ENCODE results near the gene CHRNA7.
"Not testable (repeated sequence)": the region's sequence is repeated elsewhere in the genome, so short reads cannot be mapped to it uniquely, and the experiment has no call there.

Gene CHRNA7

DNA sequence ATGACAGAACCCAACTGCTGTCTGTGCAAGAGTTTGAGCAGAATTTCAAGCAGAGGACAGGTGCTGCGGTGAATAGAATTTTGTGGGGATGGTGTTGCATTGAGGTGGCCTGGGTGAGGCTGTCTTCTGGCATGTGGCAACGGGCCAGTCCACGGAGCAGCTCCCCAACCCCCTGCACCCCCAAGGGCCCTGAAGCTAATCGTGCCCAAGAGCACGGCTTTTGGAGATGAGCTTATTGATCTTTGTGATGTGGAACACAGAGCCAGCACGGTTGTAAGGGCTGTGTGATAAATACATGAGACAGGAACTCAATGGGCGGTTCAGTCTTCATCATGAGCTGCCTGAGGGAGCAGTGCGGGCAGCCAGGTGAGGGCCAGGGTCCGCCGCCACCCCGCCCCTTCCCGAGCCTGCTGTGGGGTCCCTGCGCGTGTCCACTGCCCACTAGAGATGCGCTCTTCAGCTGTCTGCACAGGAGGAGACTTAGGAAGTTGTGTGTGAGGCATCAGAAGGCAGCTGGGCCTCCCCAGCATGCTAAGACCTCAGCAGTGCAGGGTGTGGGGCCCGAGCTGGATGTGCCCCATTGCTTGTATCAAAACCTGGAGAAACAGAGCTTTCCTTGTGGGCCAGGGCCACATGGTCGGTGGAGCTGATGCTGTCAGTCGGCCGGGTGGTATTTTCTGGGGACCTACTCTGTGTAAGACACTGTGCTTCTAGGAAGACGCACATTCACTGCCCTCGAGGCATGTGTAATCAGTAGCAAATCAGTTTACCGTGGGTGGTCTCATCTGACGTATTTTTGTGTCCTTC, 90.5 kb downstream of the CHRNA7 start:
- DNase-seq: no peak

- no peak for DNase-seq
Observed at GRCh38 chr15:32121384-32121695, 91.0 kb downstream of the CHRNA7 start.

DNA sequence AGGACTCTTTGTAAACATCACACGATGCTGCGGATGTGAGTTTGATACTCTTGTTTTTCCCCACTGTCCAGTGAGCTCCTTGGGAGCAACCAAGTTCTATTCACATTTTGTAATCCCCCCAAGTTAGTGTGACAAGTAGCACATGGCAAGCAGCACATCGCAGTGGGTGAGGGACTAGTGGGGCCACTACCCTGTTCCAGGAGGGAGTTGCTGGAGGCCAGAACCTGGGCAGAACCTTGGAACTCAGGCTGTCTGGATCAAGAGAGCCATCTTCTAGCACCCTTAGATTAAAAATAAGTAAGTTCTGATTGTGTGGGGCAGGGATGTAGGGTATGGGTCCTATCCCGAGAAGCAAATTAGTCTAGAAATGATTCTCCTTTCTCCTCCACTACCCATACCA, 91.7 kb downstream of the CHRNA7 start:
- no peak for DNase-seq

GRCh38 chr15:32123473-32123872, 93.2 kb downstream of the CHRNA7 start:
- no peak for DNase-seq

DNA sequence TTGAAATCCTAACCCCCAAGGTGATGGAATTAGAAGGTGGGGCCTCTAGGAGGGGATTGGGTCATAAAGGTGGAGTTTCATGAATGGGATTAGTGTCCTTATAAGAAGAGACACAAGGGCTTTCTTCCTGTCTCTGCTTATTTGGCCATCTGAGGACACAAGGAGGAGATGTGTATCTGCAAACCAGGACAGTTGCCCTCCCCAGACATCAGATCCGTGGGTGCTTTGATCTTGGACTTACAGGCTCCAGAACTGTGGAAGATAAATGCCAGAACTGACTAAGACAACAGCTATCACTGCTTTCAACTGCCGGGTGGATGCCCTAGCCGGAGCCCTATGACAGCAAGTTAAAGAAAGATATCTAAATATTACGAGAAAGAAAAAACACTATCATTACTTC, 94.4 kb downstream of the CHRNA7 start:
- no peak for DNase-seq

DNA sequence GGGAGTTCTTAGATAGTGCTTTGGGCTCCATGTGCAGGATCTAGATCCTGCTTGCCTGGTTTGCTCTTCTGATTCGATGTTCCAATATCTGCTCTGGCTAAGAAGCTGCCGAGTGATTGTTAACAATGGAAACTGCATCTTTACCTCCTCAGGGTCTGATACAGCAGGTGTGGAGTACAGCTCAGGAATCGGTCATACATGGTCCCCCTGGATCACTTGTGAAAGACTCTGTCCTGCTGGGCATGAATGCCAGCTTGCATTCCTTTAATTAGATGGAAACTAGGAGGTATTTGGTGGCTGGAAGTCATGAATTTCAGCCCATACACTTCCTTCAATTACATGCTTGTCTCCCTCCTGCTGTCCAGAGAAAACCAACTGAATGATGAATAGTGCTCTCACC, 95.3 kb downstream of the CHRNA7 start:
- DNase-seq: no peak

GRCh38 chr15:32129815-32130214, 99.5 kb downstream of the CHRNA7 start:
- no peak for DNase-seq

- no peak for DNase-seq
Observed at GRCh38 chr15:32130823-32131222, 100.5 kb downstream of the CHRNA7 start.

- no peak for DNase-seq
Observed at GRCh38 chr15:32131803-32132202, 101.5 kb downstream of the CHRNA7 start.

GRCh38 chr15:32132859-32133258, 102.5 kb downstream of the CHRNA7 start:
- no peak for DNase-seq

- no peak for DNase-seq
Observed at GRCh38 chr15:32134842-32135241, 104.5 kb downstream of the CHRNA7 start.

DNA sequence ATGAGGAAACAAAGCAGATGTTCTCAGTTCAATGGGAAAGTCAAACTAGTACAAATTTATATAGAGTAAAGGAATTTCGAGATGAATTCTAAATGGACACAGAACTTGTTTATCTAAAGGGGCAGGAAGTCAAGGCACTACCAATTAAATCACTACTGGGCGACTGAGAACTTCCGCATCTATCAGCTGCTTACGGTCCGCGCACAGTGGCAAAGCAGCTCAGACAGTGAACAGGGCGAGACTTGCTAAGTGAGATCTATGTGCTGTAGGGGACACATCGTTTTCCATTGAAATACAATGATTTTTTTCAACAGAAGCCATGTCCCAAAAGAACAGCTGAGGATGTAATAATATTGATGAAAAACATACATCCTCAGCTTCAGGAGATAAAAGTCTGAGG, 105.0 kb downstream of the CHRNA7 start:
- DNase-seq: no peak

- not testable (repeated sequence) for DNase-seq
Observed at GRCh38 chr15:32145512-32145911, 115.2 kb downstream of the CHRNA7 start.

GRCh38 chr15:32148833-32149555, 118.7 kb downstream of the CHRNA7 start:
- no peak for DNase-seq

GRCh38 chr15:32152574-32152973, 122.3 kb downstream of the CHRNA7 start:
- no peak for DNase-seq

DNA sequence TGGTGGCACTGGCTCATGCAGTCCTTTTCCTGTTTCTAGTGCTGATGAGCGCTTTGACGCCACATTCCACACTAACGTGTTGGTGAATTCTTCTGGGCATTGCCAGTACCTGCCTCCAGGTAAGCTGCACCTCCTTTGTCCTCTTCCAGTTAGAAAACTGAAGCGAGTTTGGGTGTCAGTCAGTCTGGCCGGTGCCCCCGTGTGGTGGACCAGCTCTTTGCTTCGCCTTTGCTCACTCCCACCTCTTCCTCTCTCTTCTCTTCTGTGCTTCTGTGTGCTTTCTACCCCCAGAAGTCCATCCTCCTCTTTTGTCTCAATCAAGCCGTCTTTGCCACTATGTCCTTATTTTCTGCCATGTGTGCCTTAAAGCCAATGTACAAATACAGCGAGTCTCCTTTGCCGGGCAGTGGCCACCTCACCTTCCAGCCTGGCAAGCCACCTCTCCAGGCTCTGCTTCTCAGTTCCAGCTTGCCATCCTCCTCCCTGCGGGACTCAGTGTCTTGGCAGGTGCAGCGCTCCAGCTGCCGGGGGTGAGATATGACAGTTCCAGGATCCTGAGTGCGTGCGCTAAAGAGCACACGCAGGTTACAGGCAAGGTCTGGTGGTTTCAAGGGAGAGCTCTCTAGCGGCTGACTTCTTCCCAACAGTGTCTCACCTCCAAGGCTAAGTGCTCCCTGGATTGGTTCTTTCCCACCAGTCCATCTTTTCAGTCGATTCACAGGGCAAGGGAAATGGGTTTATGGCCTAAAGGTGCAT, 123.7 kb downstream of the CHRNA7 start:
- not testable (repeated sequence) for DNase-seq

DNA sequence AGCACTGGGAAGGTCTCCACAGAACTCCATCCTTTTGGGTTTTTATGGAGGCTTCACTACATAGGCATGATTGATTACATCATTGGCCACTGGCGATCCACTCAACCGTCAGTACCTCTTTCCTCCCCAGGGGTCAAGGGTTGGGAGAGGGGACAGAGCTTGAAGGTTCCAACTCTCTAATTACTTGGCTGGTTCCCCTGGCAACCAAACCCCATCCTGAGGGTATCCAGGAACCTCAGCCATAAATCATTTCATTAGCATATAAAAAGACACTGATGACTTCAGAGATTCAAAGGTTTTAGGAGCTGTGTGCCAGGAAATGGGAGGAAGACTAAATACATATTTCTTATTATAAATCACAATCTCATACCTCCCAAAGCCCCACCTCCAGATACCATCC, 131.8 kb downstream of the CHRNA7 start:
- DNase-seq: not testable (repeated sequence)

- not testable (repeated sequence) for DNase-seq
Observed at GRCh38 chr15:32164065-32164464, 133.8 kb downstream of the CHRNA7 start.

GRCh38 chr15:32164747-32165146, 134.4 kb downstream of the CHRNA7 start:
- DNase-seq: not testable (repeated sequence)

- DNase-seq: not testable (repeated sequence)
Observed at GRCh38 chr15:32165775-32166174, 135.5 kb downstream of the CHRNA7 start.

GRCh38 chr15:32166270-32166669, 136.0 kb downstream of the CHRNA7 start:
- not testable (repeated sequence) for DNase-seq

GRCh38 chr15:32167913-32168312, 137.6 kb downstream of the CHRNA7 start:
- DNase-seq: not testable (repeated sequence)

- DNase-seq: not testable (repeated sequence)
Observed at GRCh38 chr15:32180579-32180978, 150.3 kb downstream of the CHRNA7 start.

DNA sequence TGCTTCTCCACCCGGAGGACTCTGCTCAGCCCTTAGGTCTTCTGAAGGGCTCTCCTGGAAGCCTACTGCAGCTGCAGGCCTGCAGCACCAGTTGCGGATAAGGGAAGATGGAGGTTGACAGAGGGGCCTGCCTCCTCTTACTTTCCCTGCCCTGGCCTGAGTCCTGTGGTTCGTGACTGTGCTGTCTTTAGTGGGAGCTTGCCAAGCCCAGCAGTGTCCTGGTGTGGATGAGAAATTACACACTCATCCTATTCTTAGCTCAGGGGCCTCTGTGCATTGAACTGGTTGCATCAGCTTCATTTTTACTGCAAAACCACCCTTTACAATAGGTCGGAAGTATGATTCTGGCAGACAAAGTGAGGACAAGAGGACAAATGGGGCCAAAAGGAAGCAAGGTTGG, 163.5 kb downstream of the CHRNA7 start:
- not testable (repeated sequence) for DNase-seq
